Measurements from ENCODE around the gene KCNIP3.
"Not testable (repeated sequence)": the region's sequence is repeated elsewhere in the genome, so short reads cannot be mapped to it uniquely, and the experiment has no call there.

The KCNIP3 gene

DNA sequence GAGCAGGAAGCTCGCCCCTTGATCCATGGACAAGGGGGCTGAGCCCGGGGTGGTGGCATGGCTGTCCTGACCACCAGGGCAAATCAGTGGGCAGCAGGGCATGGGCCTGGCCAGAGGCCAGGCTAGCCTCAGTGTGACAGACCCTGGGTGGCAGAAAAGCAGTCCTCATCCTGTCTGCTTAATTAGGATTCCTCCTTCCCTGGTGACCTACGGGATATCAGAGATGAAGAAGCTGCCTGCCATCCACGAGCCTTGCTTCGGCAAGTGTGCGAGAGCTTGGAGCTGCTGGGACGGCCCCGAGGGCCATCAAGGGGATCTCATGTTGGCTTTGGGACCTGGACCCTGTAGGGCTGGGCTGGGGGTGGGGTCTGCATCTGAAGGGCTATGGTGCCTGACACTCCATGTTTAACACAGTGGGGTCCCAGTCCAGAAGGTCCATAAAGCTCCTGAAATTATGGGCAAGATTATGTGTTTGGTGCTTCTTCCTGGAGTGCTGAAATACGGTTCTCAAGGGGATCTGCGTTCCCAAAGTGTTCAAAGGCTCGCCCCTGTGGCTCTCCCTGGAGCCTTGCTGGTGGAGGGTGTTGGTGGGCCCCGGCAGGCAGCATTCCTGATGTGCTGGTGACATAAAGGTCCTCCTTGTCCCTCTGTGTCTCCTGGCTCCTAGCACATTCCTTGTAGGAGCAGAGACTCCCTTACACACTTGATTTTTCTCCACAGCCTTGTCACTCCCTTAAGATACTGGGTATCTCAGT is 52.6 kb downstream of the KCNIP3 start:
- no peak for DNase-seq

GRCh38 chr2:95350368-95350767 is 53.2 kb downstream of the KCNIP3 start:
- DNase-seq: no peak

DNA sequence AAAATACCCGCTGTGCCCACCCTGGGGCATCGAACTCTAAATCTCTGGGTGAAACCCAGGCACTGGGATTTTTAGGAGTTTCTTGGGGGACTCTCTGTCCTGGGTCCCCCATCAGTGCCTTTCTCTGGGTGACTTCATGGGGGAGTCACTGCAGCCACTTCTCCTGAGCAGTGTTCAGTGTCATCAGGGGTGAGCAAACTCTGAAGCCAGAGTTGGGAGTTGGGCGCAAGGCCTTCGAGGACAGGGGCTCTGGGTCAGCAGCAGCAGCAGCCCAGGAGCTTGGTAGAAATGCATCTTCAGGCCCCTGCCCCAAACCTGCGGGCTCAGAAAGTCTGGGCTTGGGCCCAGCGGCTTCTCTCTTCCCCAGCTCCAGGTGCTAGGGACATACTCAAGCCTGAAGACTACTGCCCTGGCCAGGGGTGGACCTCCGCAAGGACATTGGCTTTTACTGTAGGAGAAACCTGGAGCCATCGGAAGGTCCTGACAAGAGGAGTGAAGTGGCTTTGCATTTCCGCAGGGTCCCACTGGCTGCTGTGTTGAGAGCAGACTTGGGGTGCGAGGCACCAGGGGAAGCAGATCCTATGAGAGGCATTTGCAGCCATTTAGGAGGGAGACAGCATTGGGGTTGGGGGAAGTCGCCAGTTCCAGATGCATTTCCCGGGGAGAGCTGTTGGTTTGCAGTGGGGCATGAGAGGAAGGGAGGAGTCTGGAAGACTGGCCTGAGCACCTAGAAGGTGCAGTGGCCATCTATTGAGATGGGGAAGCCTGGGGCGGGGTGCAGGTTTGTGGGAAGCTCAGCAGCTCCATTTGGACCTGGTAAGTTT is 53.8 kb downstream of the KCNIP3 start:
- no peak for DNase-seq

DNA sequence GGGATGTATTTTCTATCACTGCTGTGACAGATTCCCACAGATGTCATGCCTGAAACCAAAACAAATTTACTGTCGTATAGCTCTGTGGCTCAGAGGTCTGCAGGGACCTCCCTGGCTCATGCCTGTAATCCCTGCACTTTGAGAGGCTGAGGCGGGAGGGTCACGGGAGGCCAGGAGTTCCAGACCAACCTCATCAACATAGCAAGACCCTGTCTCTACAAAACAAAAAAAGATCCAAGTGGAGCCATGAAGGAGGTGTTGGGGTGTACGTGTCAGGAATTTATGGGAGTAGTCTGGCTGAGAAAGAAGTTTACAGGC is 54.4 kb downstream of the KCNIP3 start:
- DNase-seq: no peak

DNA sequence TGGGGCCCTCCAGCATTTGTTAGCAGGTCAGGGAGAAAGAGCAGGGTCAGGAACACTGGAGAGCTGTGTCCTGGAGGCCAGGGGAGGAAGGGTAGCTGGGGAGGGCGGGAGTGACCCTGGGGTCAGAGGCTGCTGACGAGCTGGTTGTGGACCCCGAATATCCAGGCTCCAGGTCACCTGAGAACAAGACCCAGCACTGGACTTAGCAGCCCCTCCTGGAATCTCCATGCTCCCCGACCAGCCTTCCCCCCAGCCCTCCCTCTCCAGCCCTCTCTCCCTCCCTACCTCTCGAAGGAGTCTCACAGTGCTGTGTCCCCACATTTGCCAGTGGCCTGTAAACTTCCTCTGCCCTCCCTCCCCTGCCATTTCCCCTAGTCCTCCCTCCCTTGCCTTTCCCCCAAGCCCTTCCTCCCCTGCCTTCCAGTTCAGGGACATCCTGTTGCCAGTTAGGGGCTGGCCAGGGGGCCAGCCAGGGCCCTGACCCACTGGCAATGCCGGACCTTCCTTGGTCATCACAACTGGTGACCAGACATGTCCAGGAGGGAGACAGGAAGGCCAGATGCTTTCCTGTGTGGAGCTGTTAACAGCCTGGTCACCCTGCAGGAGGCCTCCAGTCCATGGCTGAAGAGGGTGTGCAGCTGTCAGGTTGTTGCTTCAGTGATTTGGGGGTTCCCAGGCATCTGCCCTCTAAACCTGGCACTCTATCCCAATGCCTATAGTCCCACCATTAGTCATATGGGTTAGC is 55.3 kb downstream of the KCNIP3 start:
- no peak for DNase-seq

GRCh38 chr2:95353055-95353575 is 56.0 kb downstream of the KCNIP3 start:
- no peak for DNase-seq

GRCh38 chr2:95353613-95354468 is 56.7 kb downstream of the KCNIP3 start:
- no peak for DNase-seq

GRCh38 chr2:95354469-95354901 is 57.3 kb downstream of the KCNIP3 start:
- no peak for DNase-seq

- DNase-seq: no peak
Measured at GRCh38 chr2:95354925-95355324, 57.8 kb downstream of the KCNIP3 start.

GRCh38 chr2:95355486-95355885 is 58.3 kb downstream of the KCNIP3 start:
- DNase-seq: not testable (repeated sequence)

- DNase-seq: no peak
Measured at GRCh38 chr2:95356821-95357700, 59.9 kb downstream of the KCNIP3 start.

DNA sequence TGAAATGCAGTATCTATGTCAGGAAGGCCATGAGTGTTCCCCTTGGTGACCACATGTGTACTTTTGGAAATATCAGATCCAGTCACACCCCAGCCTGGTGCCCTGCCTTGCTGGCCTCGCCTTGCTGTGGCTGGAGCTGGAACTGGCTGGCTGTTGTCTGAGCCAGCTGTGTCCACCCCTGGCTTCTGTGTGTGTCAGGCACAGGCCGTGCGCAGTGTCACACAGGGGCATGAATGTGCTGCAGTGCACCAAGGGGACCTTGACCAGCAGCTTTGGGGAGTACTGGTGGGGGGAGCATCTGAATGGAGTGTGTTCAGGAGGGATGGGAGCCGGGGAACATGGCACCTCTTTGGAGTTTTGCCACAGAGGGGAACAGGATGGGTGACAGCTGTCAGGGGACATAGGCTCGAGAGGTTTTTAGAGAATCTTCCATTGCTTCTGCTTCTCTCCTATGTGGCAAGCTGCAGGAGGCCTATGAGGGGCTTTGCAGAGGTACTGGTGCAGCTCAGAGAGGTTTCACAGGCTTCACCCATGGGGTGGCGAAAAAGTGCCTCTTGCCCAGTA is 60.7 kb downstream of the KCNIP3 start:
- DNase-seq: no peak

DNA sequence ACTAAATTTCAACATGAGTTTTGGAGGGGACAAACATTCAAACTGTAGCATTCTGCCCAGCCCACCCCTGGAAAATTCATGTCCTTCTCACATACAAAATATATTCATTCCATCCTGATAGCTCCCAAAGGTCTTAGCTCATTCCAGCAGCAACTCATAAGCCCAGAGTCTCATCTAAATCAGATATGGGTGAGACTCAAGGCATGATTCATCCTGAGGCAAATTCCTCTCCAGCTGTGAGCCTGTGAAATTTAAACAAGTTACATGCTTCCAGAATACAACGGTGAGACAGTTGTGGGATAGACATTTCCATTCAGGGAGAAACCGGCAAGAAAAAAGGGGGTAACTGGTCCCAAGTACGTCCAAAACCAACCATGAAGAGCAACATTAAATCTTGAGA is 61.9 kb downstream of the KCNIP3 start:
- DNase-seq: peak; percentile 64

DNA sequence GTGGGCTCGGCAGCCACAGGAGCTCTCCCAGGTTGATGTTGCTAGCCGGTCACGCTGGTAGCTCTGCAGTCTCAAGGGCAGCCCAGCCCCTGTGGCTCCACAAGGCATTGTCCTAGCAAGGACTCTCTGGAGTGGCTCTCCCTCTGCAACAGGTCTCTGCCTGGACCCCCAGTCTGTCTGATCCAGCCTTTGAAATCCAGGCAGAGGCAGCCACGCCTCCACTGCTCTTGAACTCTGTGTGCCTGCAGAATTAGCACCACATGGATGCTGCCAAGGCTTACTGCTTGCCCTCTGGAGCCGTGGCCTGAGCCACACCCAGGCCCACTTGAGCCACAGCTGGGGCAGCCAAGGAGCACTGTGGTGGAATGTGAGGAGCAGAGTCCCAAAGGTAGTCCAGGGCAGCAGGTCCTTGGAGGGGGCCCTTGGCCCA is 62.4 kb downstream of the KCNIP3 start:
- no peak for DNase-seq

DNA sequence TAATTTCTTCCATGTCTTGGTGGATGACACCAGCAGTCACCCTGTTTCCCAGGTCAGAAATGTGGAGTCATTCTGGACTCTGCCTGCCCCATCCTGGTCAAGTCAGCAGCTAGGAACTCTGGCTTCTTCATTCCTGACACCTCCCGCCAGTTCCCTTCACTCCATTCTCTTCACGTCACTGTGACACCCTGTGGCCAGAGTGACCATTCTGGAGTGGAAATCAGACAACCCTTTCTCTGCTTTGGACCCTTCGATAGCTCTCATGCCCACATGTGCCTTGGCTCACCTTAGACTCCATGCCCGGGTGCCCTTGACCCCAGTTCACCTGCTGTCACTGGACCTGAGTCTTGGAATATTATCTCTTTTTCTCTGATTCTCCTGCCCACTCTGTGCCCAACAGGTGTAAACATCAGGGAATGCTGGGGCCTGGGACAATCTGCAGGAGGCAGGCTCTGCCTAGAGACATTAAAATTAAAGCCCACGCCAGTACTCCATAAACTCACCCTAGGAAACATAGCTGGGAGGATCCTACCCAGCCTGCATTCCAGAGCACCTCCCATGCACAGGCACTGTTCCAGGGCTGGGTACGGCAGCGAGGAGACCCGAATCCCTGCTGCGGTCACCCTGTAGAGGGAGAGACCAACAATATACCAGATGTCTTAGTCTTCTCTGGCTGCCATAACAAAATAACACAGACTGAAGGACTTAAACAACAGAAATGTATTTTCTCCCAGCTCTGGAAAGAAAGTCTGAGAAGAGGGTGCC is 64.3 kb downstream of the KCNIP3 start:
- no peak for DNase-seq

DNA sequence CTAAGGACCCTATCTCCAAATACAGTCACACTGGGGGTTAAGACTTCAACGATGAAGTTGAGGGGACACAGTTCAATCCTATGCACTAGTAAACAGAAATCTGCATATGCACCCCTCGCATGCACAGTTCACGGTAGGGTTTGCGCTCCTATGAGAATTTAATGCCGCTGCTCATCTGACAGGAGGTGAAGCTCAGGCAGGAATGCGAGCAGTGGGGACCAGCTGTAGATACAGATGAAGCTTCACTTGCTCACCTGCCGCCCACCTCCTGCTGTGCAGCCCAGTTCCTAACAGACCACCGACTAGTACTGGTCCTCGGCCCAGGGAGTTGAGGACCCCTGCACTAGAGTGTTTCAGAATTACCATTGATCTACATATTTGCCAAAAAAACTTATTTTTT is 65.3 kb downstream of the KCNIP3 start:
- no peak for DNase-seq

DNA sequence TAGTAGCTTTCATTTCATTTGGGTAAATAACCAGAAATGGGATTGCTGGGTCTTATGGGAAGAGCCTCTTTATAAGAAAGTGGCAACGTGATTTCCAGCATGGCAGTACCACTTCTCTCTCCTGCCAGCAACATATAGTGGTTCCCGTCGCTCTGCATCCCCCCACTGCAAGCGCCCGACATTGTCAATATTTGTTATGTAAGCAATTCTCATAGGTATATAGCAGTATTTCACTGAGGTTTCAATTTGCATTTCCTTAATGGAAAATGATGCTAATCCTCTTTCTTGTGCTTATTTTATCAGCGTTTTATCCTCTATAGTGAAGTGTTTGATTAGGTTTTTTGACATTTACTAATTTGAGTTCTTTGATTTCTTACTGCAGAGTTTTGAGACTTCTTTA is 69.4 kb downstream of the KCNIP3 start:
- DNase-seq: no peak

- no peak for DNase-seq
Measured at GRCh38 chr2:95372216-95372829, 75.2 kb downstream of the KCNIP3 start.

DNA sequence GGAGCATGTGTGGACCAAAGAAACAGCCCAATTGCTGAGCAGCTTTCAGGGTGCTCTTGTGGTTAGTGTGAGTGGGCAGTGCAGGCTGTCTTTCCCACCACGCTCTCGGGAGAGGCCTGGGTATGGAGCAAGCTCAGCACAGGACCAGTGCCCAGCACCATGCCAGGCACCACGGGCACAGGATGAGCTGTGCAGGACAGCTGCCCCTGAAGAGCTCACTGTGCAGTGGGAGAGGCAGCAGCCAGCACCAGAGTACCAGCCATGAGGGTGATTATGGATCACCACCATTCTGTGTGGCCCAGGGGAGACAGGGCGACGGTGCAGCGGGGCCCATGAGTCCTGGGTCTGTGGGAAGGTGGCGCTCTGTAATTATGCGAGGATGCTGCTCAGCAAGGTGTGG is 75.7 kb downstream of the KCNIP3 start:
- DNase-seq: no peak

DNA sequence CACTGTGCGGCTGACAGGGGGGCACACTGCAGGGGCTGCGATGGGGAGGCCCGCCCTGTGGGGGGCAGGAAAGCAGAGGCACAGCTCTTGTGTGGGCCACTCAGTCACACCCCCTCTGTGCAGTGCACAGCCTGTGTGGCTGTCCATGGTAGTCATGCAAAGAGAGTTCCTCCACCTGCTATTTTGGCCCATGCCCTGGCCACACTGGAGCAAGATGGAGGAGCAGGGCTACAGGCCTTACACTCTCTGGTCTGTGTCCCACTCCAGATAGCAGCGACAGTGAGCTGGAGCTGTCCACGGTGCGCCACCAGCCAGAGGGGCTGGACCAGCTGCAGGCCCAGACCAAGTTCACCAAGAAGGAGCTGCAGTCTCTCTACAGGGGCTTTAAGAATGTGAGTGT is 76.9 kb downstream of the KCNIP3 start:
- DNase-seq: no peak
